ENCODE data around the gene GSK3B.
"Not testable (repeated sequence)": the region's sequence is repeated elsewhere in the genome, so short reads cannot be mapped to it uniquely, and the experiment has no call there.

Gene GSK3B

GRCh38 chr3:119894195-119894594 lies 200.1 kb downstream of the GSK3B start:
- H3K4me1 ChIP-seq (ENCODE audit: control insufficient read depth in 2 of 2, insufficient read depth in 2 of 2, low read length in 2 of 2), result peaks cover 0 to 4% of the 10 kb centered on the region in 2 donors
- peaks cover 3 to 10% of the 10 kb centered on the region in 2 donors for H3K36me3 ChIP-seq (ENCODE audit: control insufficient read depth in 2 of 2, insufficient read depth in 2 of 2, low read length in 2 of 2)
- no peak overlapping the region for H3K9ac ChIP-seq (ENCODE audit: low read depth in 1 of 2, low read length in 2 of 2)
- no peaks in the 10 kb centered on the region for H3K27me3 ChIP-seq (ENCODE audit: control insufficient read depth in 2 of 2, insufficient read depth in 2 of 2, low read length in 2 of 2)
- H3K4me3 ChIP-seq (ENCODE audit: low read length in 2 of 2), result no peak overlapping the region
- no peak overlapping the region for H3K27ac ChIP-seq (ENCODE audit: low read depth in 2 of 2, low read length in 2 of 2)
- H3K9me3 ChIP-seq (ENCODE audit: control insufficient read depth in 2 of 2, low read length in 2 of 2), result peaks cover 0 to 5% of the 10 kb centered on the region in 2 donors

GRCh38 chr3:119893769-119894168 lies 200.5 kb downstream of the GSK3B start:
- Histone ChIP-seq H3K4me1 (ENCODE audit: control insufficient read depth in 2 of 2, insufficient read depth in 2 of 2, low read length in 2 of 2) (peaks cover 0 to 4% of the 10 kb centered on the region in 2 donors), H3K27ac (ENCODE audit: low read depth in 2 of 2, low read length in 2 of 2) (no peak overlapping the region), H3K9me3 (ENCODE audit: control insufficient read depth in 2 of 2, low read length in 2 of 2) (peaks cover 0 to 10% of the 10 kb centered on the region in 2 donors), H3K36me3 (ENCODE audit: control insufficient read depth in 2 of 2, insufficient read depth in 2 of 2, low read length in 2 of 2) (peaks cover 3 to 9% of the 10 kb centered on the region in 2 donors), H3K9ac (ENCODE audit: low read depth in 1 of 2, low read length in 2 of 2) (no peak overlapping the region), H3K27me3 (ENCODE audit: control insufficient read depth in 2 of 2, insufficient read depth in 2 of 2, low read length in 2 of 2) (no peaks in the 10 kb centered on the region), H3K4me3 (ENCODE audit: low read length in 2 of 2) (no peak overlapping the region)

- no peak overlapping the region for H3K27ac ChIP-seq (ENCODE audit: low read depth in 2 of 2, low read length in 2 of 2)
- H3K9ac ChIP-seq (ENCODE audit: low read depth in 1 of 2, low read length in 2 of 2), result no peak overlapping the region
These were observed 202.1 kb downstream of the GSK3B start for GRCh38 chr3:119891944-119892721.

GRCh38 chr3:119888681-119889080 lies 205.6 kb downstream of the GSK3B start:
- H3K4me3 ChIP-seq (ENCODE audit: low read length in 2 of 2), result not testable (repeated sequence)

More at GRCh38 chr3:119891944-119892721, 202.1 kb downstream of the GSK3B start:
- Histone ChIP-seq H3K9me3 (ENCODE audit: control insufficient read depth in 2 of 2, low read length in 2 of 2) (peaks cover 0 to 14% of the 10 kb centered on the region in 2 donors), H3K27me3 (ENCODE audit: control insufficient read depth in 2 of 2, insufficient read depth in 2 of 2, low read length in 2 of 2) (no peaks in the 10 kb centered on the region), H3K36me3 (ENCODE audit: control insufficient read depth in 2 of 2, insufficient read depth in 2 of 2, low read length in 2 of 2) (peaks cover 4 to 10% of the 10 kb centered on the region in 2 donors), H3K4me1 (ENCODE audit: control insufficient read depth in 2 of 2, insufficient read depth in 2 of 2, low read length in 2 of 2) (peaks cover 0 to 4% of the 10 kb centered on the region in 2 donors), H3K4me3 (ENCODE audit: low read length in 2 of 2) (no peak overlapping the region)

GRCh38 chr3:119885746-119886530 lies 208.3 kb downstream of the GSK3B start:
- Histone ChIP-seq H3K9ac (ENCODE audit: low read depth in 1 of 2, low read length in 2 of 2) (no peak overlapping the region), H3K36me3 (ENCODE audit: control insufficient read depth in 2 of 2, insufficient read depth in 2 of 2, low read length in 2 of 2) (peaks cover 4 to 11% of the 10 kb centered on the region in 2 donors), H3K27ac (ENCODE audit: low read depth in 2 of 2, low read length in 2 of 2) (no peak overlapping the region), H3K4me3 (ENCODE audit: low read length in 2 of 2) (no peak overlapping the region), H3K27me3 (ENCODE audit: control insufficient read depth in 2 of 2, insufficient read depth in 2 of 2, low read length in 2 of 2) (no peaks in the 10 kb centered on the region), H3K9me3 (ENCODE audit: control insufficient read depth in 2 of 2, low read length in 2 of 2) (peaks cover 0 to 14% of the 10 kb centered on the region in 2 donors), H3K4me1 (ENCODE audit: control insufficient read depth in 2 of 2, insufficient read depth in 2 of 2, low read length in 2 of 2) (no peaks in the 10 kb centered on the region)

More at GRCh38 chr3:119888681-119889080, 205.6 kb downstream of the GSK3B start:
- H3K9ac ChIP-seq (ENCODE audit: low read depth in 1 of 2, low read length in 2 of 2); H3K27ac ChIP-seq (ENCODE audit: low read depth in 2 of 2, low read length in 2 of 2); H3K4me1 ChIP-seq (ENCODE audit: control insufficient read depth in 2 of 2, insufficient read depth in 2 of 2, low read length in 2 of 2); H3K27me3 ChIP-seq (ENCODE audit: control insufficient read depth in 2 of 2, insufficient read depth in 2 of 2, low read length in 2 of 2); H3K36me3 ChIP-seq (ENCODE audit: control insufficient read depth in 2 of 2, insufficient read depth in 2 of 2, low read length in 2 of 2): not testable (repeated sequence)
- H3K9me3 ChIP-seq (ENCODE audit: control insufficient read depth in 2 of 2, low read length in 2 of 2), result peaks cover 0 to 14% of the 10 kb centered on the region in 2 donors

- no peaks in the 10 kb centered on the region for H3K4me1 ChIP-seq (ENCODE audit: control insufficient read depth in 2 of 2, insufficient read depth in 2 of 2, low read length in 2 of 2)
- H3K27me3 ChIP-seq (ENCODE audit: control insufficient read depth in 2 of 2, insufficient read depth in 2 of 2, low read length in 2 of 2), result no peaks in the 10 kb centered on the region
- H3K9ac ChIP-seq (ENCODE audit: low read depth in 1 of 2, low read length in 2 of 2), result no peak overlapping the region
- peaks cover 4 to 11% of the 10 kb centered on the region in 2 donors for H3K36me3 ChIP-seq (ENCODE audit: control insufficient read depth in 2 of 2, insufficient read depth in 2 of 2, low read length in 2 of 2)
- no peak overlapping the region for H3K4me3 ChIP-seq (ENCODE audit: low read length in 2 of 2)
- peaks cover 0 to 8% of the 10 kb centered on the region in 2 donors for H3K9me3 ChIP-seq (ENCODE audit: control insufficient read depth in 2 of 2, low read length in 2 of 2)
- H3K27ac ChIP-seq (ENCODE audit: low read depth in 2 of 2, low read length in 2 of 2), result no peak overlapping the region
These were observed 210.1 kb downstream of the GSK3B start for GRCh38 chr3:119884161-119884557.

- Histone ChIP-seq H3K9me3 (ENCODE audit: control insufficient read depth in 2 of 2, low read length in 2 of 2) (peaks cover 0 to 3% of the 10 kb centered on the region in 2 donors), H3K4me1 (ENCODE audit: control insufficient read depth in 2 of 2, insufficient read depth in 2 of 2, low read length in 2 of 2) (no peaks in the 10 kb centered on the region), H3K4me3 (ENCODE audit: low read length in 2 of 2) (no peak overlapping the region), H3K27ac (ENCODE audit: low read depth in 2 of 2, low read length in 2 of 2) (no peak overlapping the region), H3K9ac (ENCODE audit: low read depth in 1 of 2, low read length in 2 of 2) (no peak overlapping the region), H3K27me3 (ENCODE audit: control insufficient read depth in 2 of 2, insufficient read depth in 2 of 2, low read length in 2 of 2) (no peaks in the 10 kb centered on the region), H3K36me3 (ENCODE audit: control insufficient read depth in 2 of 2, insufficient read depth in 2 of 2, low read length in 2 of 2) (peaks cover 0 to 8% of the 10 kb centered on the region in 2 donors)
These were observed 210.6 kb downstream of the GSK3B start for GRCh38 chr3:119883461-119884160.

GRCh38 chr3:119880966-119881365 lies 213.3 kb downstream of the GSK3B start:
- Histone ChIP-seq H3K27me3 (ENCODE audit: control insufficient read depth in 2 of 2, insufficient read depth in 2 of 2, low read length in 2 of 2) (no peaks in the 10 kb centered on the region), H3K4me1 (ENCODE audit: control insufficient read depth in 2 of 2, insufficient read depth in 2 of 2, low read length in 2 of 2) (no peaks in the 10 kb centered on the region), H3K27ac (ENCODE audit: low read depth in 2 of 2, low read length in 2 of 2) (no peak overlapping the region)

GRCh38 chr3:119873646-119874045 lies 220.6 kb downstream of the GSK3B start:
- Histone ChIP-seq H3K9me3 (ENCODE audit: control insufficient read depth in 2 of 2, low read length in 2 of 2) (no peaks in the 10 kb centered on the region), H3K4me1 (ENCODE audit: control insufficient read depth in 2 of 2, insufficient read depth in 2 of 2, low read length in 2 of 2) (no peaks in the 10 kb centered on the region), H3K4me3 (ENCODE audit: low read length in 2 of 2) (no peak overlapping the region), H3K36me3 (ENCODE audit: control insufficient read depth in 2 of 2, insufficient read depth in 2 of 2, low read length in 2 of 2) (peaks cover 0 to 3% of the 10 kb centered on the region in 2 donors), H3K9ac (ENCODE audit: low read depth in 1 of 2, low read length in 2 of 2) (no peak overlapping the region), H3K27me3 (ENCODE audit: control insufficient read depth in 2 of 2, insufficient read depth in 2 of 2, low read length in 2 of 2) (no peaks in the 10 kb centered on the region), H3K27ac (ENCODE audit: low read depth in 2 of 2, low read length in 2 of 2) (no peak overlapping the region)

More at GRCh38 chr3:119880966-119881365, 213.3 kb downstream of the GSK3B start:
- Histone ChIP-seq H3K9me3 (ENCODE audit: control insufficient read depth in 2 of 2, low read length in 2 of 2) (no peaks in the 10 kb centered on the region), H3K4me3 (ENCODE audit: low read length in 2 of 2) (no peak overlapping the region), H3K36me3 (ENCODE audit: control insufficient read depth in 2 of 2, insufficient read depth in 2 of 2, low read length in 2 of 2) (peaks cover 0 to 11% of the 10 kb centered on the region in 2 donors), H3K9ac (ENCODE audit: low read depth in 1 of 2, low read length in 2 of 2) (no peak overlapping the region)

Measured in mucosa of rectum (tissue), 2 donors.